Activated naive CD8-positive, alpha-beta T cell treated with anti-CD3 and anti-CD28 coated beads, Interleukin-2, amount 50 U/mL, for 24 hours (primary cell): ENCODE data around the gene RAPGEF3.

Experiments
- ATAC-seq: fragments of 150-1000 bp; cut with Tn5 transposase; one replicate; pipeline ENCODE4 v1.10.0; 2021
- DNase-seq: peaks from one replicate; pipeline ENCODE4 v3.0.0; 2021
- H3K27ac Mint-ChIP-seq: one replicate; pipeline ENCODE4 v1.8.0; 2021; ENCODE audit warnings: mild to moderate bottlenecking, mixed read lengths
- H3K27me3 Mint-ChIP-seq: one replicate; pipeline ENCODE4 v1.8.0; 2021; ENCODE audit warnings: mixed read lengths
- H3K36me3 Mint-ChIP-seq: one replicate; pipeline ENCODE4 v1.8.0; 2021; ENCODE audit warnings: low read depth, mixed read lengths
- H3K4me1 Mint-ChIP-seq: one replicate; pipeline ENCODE4 v1.8.0; 2021; ENCODE audit warnings: mixed read lengths
- H3K4me3 Mint-ChIP-seq: one replicate; pipeline ENCODE4 v1.8.0; 2021; ENCODE audit warnings: mild to moderate bottlenecking, moderate library complexity, mixed read lengths
- H3K9me3 Mint-ChIP-seq: one replicate; pipeline ENCODE4 v1.8.0; 2021; ENCODE audit warnings: mixed read lengths

The RAPGEF3 gene

GRCh38 chr12:47758834-47759690 lies at the start of gene RAPGEF3:
RAPGEF3 (minus strand) TSS chr12:47758880; CDS start chr12:47758556, 324 bp downstream.
- DNase-seq (peak; percentile 76), ATAC-seq (peak; percentile 62)
- H3K9me3 Mint-ChIP-seq, result no peaks in the 10 kb centered on the region
- H3K36me3 Mint-ChIP-seq, result no peaks in the 10 kb centered on the region
- H3K4me3 Mint-ChIP-seq, result peak within 1 kb of the TSS; percentile 59
- peaks cover 40% of the 10 kb centered on the region for H3K4me1 Mint-ChIP-seq
- H3K27me3 Mint-ChIP-seq, result peaks cover 7% of the 10 kb centered on the region
- peak within 1 kb of the TSS; percentile 8 for H3K27ac Mint-ChIP-seq

GRCh38 chr12:47808050-47808449 lies 49.4 kb upstream of the RAPGEF3 start:
- H3K27me3 Mint-ChIP-seq, result no peaks in the 10 kb centered on the region
- H3K36me3 Mint-ChIP-seq, result peaks cover 40% of the 10 kb centered on the region
- peak; percentile 41 for ATAC-seq
- peak overlapping the region; percentile 93 for H3K27ac Mint-ChIP-seq
- peak; percentile 84 for DNase-seq
- peak overlapping the region; percentile 74 for H3K4me3 Mint-ChIP-seq
- H3K4me1 Mint-ChIP-seq, result peaks cover 96% of the 10 kb centered on the region
- no peaks in the 10 kb centered on the region for H3K9me3 Mint-ChIP-seq

GRCh38 chr12:47807338-47807737 lies 48.7 kb upstream of the RAPGEF3 start:
- DNase-seq, result no peak
- ATAC-seq, result no peak
- Mint-ChIP-seq H3K4me1 (peaks cover 98% of the 10 kb centered on the region), H3K27me3 (no peaks in the 10 kb centered on the region), H3K4me3 (peak overlapping the region; percentile 74), H3K9me3 (no peaks in the 10 kb centered on the region), H3K36me3 (peaks cover 37% of the 10 kb centered on the region), H3K27ac (peak overlapping the region; percentile 93)

GRCh38 chr12:47805417-47805816 lies 46.7 kb upstream of the RAPGEF3 start:
- DNase-seq, result no peak
- peaks cover 99% of the 10 kb centered on the region for H3K4me1 Mint-ChIP-seq
- ATAC-seq, result no peak
- no peaks in the 10 kb centered on the region for H3K27me3 Mint-ChIP-seq
- no peaks in the 10 kb centered on the region for H3K9me3 Mint-ChIP-seq
- H3K36me3 Mint-ChIP-seq, result peaks cover 34% of the 10 kb centered on the region
- H3K4me3 Mint-ChIP-seq, result peak overlapping the region; percentile 74
- peak overlapping the region; percentile 93 for H3K27ac Mint-ChIP-seq

- DNase-seq (no peak), ATAC-seq (no peak)
- Mint-ChIP-seq H3K27ac (peak overlapping the region; percentile 93), H3K36me3 (peaks cover 35% of the 10 kb centered on the region), H3K4me3 (no peak overlapping the region), H3K9me3 (no peaks in the 10 kb centered on the region), H3K27me3 (no peaks in the 10 kb centered on the region), H3K4me1 (peaks cover 92% of the 10 kb centered on the region)
These were observed 45.5 kb upstream of the RAPGEF3 start for GRCh38 chr12:47804171-47804570.

GRCh38 chr12:47803191-47803875 lies 44.7 kb upstream of the RAPGEF3 start:
- H3K27ac Mint-ChIP-seq, result peak overlapping the region; percentile 93
- H3K9me3 Mint-ChIP-seq, result no peaks in the 10 kb centered on the region
- peaks cover 89% of the 10 kb centered on the region for H3K4me1 Mint-ChIP-seq
- H3K4me3 Mint-ChIP-seq, result peak overlapping the region; percentile 16
- ATAC-seq (no peak), DNase-seq (no peak)
- peaks cover 36% of the 10 kb centered on the region for H3K36me3 Mint-ChIP-seq
- no peaks in the 10 kb centered on the region for H3K27me3 Mint-ChIP-seq

GRCh38 chr12:47802312-47802711 lies 43.6 kb upstream of the RAPGEF3 start:
- Mint-ChIP-seq H3K4me3 (no peak overlapping the region), H3K36me3 (peaks cover 36% of the 10 kb centered on the region), H3K4me1 (peaks cover 81% of the 10 kb centered on the region), H3K27me3 (no peaks in the 10 kb centered on the region), H3K27ac (peak overlapping the region; percentile 93), H3K9me3 (no peaks in the 10 kb centered on the region)
- DNase-seq, result no peak
- no peak for ATAC-seq

- Mint-ChIP-seq H3K36me3 (peaks cover 33% of the 10 kb centered on the region), H3K9me3 (no peaks in the 10 kb centered on the region), H3K27ac (peak overlapping the region; percentile 93), H3K27me3 (no peaks in the 10 kb centered on the region), H3K4me3 (no peak overlapping the region), H3K4me1 (peaks cover 76% of the 10 kb centered on the region)
- no peak for DNase-seq
- ATAC-seq, result no peak
These were observed 43.2 kb upstream of the RAPGEF3 start for GRCh38 chr12:47801904-47802246.

GRCh38 chr12:47801170-47801903 lies 42.7 kb upstream of the RAPGEF3 start:
- peaks cover 71% of the 10 kb centered on the region for H3K4me1 Mint-ChIP-seq
- H3K36me3 Mint-ChIP-seq, result peaks cover 33% of the 10 kb centered on the region
- no peaks in the 10 kb centered on the region for H3K9me3 Mint-ChIP-seq
- ATAC-seq, result no peak
- peak overlapping the region; percentile 93 for H3K27ac Mint-ChIP-seq
- DNase-seq, result no peak
- H3K27me3 Mint-ChIP-seq, result no peaks in the 10 kb centered on the region
- H3K4me3 Mint-ChIP-seq, result no peak overlapping the region

GRCh38 chr12:47800582-47800981 lies 41.9 kb upstream of the RAPGEF3 start:
- H3K36me3 Mint-ChIP-seq, result peaks cover 33% of the 10 kb centered on the region
- peak overlapping the region; percentile 83 for H3K27ac Mint-ChIP-seq

GRCh38 chr12:47799357-47799955 lies 40.8 kb upstream of the RAPGEF3 start:
- Mint-ChIP-seq H3K4me1 (peaks cover 52% of the 10 kb centered on the region), H3K9me3 (no peaks in the 10 kb centered on the region), H3K27me3 (no peaks in the 10 kb centered on the region), H3K27ac (peak overlapping the region; percentile 15), H3K36me3 (peaks cover 24% of the 10 kb centered on the region), H3K4me3 (no peak overlapping the region)
- DNase-seq, result no peak
- no peak for ATAC-seq

More at GRCh38 chr12:47800582-47800981, 41.9 kb upstream of the RAPGEF3 start:
- DNase-seq, result no peak
- no peaks in the 10 kb centered on the region for H3K27me3 Mint-ChIP-seq
- H3K4me1 Mint-ChIP-seq, result peaks cover 63% of the 10 kb centered on the region
- no peaks in the 10 kb centered on the region for H3K9me3 Mint-ChIP-seq
- ATAC-seq, result no peak
- H3K4me3 Mint-ChIP-seq, result no peak overlapping the region

- no peaks in the 10 kb centered on the region for H3K27me3 Mint-ChIP-seq
- no peak overlapping the region for H3K27ac Mint-ChIP-seq
- H3K9me3 Mint-ChIP-seq, result no peaks in the 10 kb centered on the region
- ATAC-seq, result no peak
- no peak for DNase-seq
- peaks cover 25% of the 10 kb centered on the region for H3K36me3 Mint-ChIP-seq
- H3K4me3 Mint-ChIP-seq, result no peak overlapping the region
- H3K4me1 Mint-ChIP-seq, result peaks cover 42% of the 10 kb centered on the region
These were observed 39.8 kb upstream of the RAPGEF3 start for GRCh38 chr12:47798382-47798948.

GRCh38 chr12:47797441-47797840 lies 38.8 kb upstream of the RAPGEF3 start:
- peaks cover 32% of the 10 kb centered on the region for H3K4me1 Mint-ChIP-seq
- no peak for DNase-seq
- H3K4me3 Mint-ChIP-seq, result no peak overlapping the region

More at GRCh38 chr12:47797441-47797840, 38.8 kb upstream of the RAPGEF3 start:
- no peak overlapping the region for H3K27ac Mint-ChIP-seq
- no peaks in the 10 kb centered on the region for H3K9me3 Mint-ChIP-seq
- H3K27me3 Mint-ChIP-seq, result no peaks in the 10 kb centered on the region
- peaks cover 29% of the 10 kb centered on the region for H3K36me3 Mint-ChIP-seq
- peak; percentile 29 for ATAC-seq
